Testis (tissue), 2 donors: ENCODE results near the gene ZNF792.
"Not testable (repeated sequence)": the region's sequence is repeated elsewhere in the genome, so short reads cannot be mapped to it uniquely, and the experiment has no call there.

ENCODE experiments used
- POLR2A ChIP-seq: fragments of 450-650 bp; IDR thresholded peaks from one replicate; pipeline ENCODE4 v1.6.1; 2017; ENCODE audit warnings: antibody characterized with exemption, mild to moderate bottlenecking, moderate library complexity
- TF ChIP-seq, protein P1 (sequence below), 3 experiments: fragments of 450-650 bp in 2 of 3; fragments of 200-600 bp in 1 of 3; sonication (generic) in 1 of 3; IDR thresholded peaks; one replicate each; pipeline ENCODE4 v1.5.1; 2016 to 2019; ENCODE audit warnings: antibody characterized with exemption in 3 of 3, mild to moderate bottlenecking in 2 of 3, moderate library complexity in 1 of 3

GRCh38 chr19:35006007-35006341 is 41.9 kb upstream of the ZNF792 start:
- TF ChIP-seq, protein P1, sequence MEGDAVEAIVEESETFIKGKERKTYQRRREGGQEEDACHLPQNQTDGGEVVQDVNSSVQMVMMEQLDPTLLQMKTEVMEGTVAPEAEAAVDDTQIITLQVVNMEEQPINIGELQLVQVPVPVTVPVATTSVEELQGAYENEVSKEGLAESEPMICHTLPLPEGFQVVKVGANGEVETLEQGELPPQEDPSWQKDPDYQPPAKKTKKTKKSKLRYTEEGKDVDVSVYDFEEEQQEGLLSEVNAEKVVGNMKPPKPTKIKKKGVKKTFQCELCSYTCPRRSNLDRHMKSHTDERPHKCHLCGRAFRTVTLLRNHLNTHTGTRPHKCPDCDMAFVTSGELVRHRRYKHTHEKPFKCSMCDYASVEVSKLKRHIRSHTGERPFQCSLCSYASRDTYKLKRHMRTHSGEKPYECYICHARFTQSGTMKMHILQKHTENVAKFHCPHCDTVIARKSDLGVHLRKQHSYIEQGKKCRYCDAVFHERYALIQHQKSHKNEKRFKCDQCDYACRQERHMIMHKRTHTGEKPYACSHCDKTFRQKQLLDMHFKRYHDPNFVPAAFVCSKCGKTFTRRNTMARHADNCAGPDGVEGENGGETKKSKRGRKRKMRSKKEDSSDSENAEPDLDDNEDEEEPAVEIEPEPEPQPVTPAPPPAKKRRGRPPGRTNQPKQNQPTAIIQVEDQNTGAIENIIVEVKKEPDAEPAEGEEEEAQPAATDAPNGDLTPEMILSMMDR (IDR thresholded peaks at IDR 0.05) = not testable (repeated sequence)
- not testable (repeated sequence) for TF ChIP-seq POLR2A
